GM11168 (cell line): ENCODE measurements around the gene KRT85.
"Not testable (repeated sequence)": the region's sequence is repeated elsewhere in the genome, so short reads cannot be mapped to it uniquely, and the experiment has no call there.

Source experiments
- in situ Hi-C: fragments of 300-500 bp; cut with MboI; formaldehyde crosslinking; loops from one replicate; pipeline ENCODE4 v1.12.0; 2022; ENCODE audit warnings: low sequenced_read_pairs; ENCODE audit not compliant: unreplicated experiment

The KRT85 gene

GRCh38 chr12:52333321-52333720 is 34.0 kb downstream of the KRT85 start:
- in situ Hi-C loops, result no loop called here

DNA sequence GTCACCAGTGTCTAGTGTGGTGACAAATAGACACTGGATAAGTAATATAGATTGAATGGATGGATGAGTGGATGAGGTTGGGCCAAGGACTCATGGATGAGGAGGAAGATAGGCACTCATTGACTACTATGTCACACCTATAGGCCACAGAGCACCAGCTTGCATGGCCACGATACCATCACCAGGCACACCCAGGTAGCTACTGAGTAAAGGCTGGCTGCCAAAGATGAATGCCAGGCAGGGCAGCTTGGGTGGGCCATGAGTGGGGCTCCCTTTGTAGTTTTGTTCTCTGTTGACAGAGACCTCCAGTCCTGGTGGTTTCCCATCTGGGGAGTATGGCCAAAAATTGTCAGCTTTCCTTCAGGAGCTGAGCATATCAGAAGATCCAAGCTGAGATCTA is 34.9 kb downstream of the KRT85 start:
- in situ Hi-C loops, result no loop called here

DNA sequence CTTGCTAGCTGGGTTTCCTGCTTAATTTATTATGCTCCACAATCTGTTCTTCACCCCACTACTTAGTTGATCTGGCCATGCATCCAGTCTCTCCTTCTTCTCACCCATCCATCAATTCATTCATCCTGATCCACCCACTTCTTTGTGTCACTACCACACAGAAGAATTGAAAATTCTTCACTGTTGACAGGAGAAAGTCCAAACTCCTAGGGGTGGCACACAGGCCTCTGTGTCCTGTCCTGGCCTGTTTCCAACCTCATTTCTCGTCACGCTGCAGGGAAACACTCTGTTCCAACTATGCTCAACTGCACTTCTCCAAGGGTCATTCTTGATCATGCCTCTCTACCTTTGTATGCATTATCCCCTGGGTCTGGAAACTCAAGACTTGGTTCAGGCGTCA is 35.4 kb downstream of the KRT85 start:
- in situ Hi-C loops, result no loop called here

DNA sequence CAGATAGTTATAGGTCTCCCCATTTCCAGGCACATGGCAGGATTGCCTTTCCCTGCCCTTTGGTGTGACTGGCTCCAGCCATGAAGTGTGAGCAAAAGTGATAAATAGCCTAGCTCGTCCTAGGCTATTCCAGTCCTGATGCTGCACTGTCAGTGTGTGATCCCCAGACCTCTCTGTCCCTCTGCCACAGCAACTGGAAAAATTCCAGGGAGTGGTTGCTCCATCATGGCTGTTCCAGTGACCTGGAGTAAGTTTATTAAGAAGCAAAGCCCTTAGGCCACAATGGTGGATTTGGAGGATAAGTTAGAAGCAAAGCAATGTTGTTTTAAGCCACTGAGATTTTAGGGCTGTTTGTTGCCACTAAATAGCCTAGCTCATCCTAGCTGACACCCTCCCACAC is 36.2 kb downstream of the KRT85 start:
- in situ Hi-C loops, result no loop called here

GRCh38 chr12:52327830-52328500 is 39.3 kb downstream of the KRT85 start:
- in situ Hi-C loops, result no loop called here

GRCh38 chr12:52327052-52327829 is 40.0 kb downstream of the KRT85 start:
- in situ Hi-C loops, result no loop called here

DNA sequence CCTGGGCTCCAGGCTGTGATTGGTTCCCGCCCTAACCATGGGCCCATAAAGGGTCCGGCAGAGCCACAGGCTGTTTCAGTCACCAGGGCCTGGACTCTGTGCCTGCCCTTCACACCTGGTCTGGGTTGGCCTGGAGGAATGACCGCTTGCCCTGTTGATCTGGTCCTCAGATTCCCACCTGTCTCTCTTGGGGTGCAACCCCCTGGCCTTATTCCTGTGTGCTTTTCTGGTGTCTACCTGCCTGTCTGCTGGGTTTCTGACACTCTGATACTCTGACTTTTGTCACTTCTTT is 43.2 kb downstream of the KRT85 start:
- in situ Hi-C loops, result no loop called here

GRCh38 chr12:52323416-52324152 is 43.7 kb downstream of the KRT85 start:
- in situ Hi-C loops, result no loop called here

GRCh38 chr12:52323001-52323400 is 44.3 kb downstream of the KRT85 start:
- in situ Hi-C loops, result no loop called here

- in situ Hi-C loops, result no loop called here
These were observed 45.2 kb downstream of the KRT85 start for GRCh38 chr12:52322069-52322468.

- in situ Hi-C loops, result no loop called here
These were observed 45.9 kb downstream of the KRT85 start for GRCh38 chr12:52321418-52321817.

DNA sequence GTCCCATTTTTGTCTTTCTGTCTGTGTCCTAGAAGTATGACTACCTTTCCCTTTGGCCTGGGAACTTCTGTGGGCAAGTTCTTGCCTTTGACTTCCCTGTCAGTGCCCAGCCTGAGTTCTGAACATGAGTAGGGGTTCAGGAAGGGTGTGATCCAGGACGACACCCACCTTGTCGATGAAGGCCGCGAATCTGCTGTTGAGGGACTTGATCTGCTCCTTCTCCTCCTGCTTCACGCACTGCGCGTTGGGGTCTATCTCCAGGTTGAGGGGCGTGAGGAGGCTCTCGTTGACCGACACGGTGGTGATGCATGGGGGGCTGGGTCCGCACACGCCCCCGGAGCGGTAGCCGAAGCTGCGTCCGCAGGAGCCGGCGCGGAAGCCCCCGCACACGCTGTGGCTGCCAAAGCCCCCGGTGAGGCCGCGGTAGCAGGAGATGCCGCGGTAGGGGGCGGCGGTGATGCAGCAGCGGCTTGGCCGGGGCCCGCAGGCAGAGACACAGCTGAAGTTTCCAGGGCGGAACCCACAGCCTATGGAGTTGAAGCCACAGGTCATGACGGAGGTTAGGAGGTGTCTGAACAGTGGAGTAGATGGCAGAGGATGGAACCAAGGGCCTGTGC is 46.4 kb downstream of the KRT85 start, which contains the start of gene KRT83:
TSS of gene KRT83 (minus strand) at position 615 of the 617 bp plus-strand sequence. CDS start at position 552, 63 bp downstream.
- in situ Hi-C loops, result no loop called here

DNA sequence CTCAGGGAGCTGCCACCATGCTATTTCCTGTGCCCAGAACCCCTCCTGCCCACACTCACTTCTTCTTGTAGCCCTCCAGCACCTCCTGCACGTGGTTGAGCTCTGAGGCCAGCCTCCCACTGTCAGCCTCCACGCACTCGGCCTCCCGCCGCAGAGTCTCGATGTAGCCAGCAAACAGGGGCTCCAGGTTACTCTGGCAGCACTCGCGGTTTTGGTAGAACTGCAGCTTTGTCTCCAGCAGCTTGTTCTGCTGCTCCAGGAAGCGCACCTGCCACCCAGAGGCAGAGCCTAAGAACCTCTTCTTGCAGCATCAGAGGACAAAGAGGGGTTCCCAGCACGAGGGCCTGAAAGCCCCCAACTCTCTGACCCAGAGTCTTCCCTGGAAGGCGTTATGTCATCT is 48.2 kb downstream of the KRT85 start:
- in situ Hi-C loops, result no loop called here

GRCh38 chr12:52318241-52318990 is 48.9 kb downstream of the KRT85 start:
- in situ Hi-C loops, result no loop called here

DNA sequence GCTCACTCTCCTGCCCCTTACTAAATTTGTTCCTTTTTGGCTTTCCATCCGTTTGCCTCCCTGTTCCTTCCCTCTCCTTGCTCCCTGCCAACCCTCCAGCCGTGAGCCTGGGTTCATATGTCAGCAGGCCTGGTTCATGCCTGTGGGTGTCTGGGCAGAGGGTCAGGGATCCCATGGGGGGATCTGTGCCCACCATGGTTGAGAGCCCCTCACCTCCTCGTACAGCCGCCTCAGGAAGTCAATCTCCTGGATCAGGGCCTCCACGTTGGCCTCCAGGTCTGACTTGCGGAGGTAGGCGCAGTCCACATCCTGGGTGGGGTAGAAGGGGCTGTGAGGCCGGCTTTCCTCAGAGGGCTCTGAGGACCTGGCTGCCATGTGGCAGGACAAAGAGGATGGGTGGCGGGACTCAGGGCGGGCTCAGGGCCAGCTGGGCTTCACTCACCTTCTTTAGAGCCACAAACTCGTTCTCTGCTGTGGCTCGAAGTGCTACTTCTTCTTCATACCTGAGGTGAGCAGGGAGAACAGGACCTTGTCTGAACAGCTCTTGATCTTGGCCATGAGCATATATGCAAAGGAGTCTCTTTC is 49.7 kb downstream of the KRT85 start:
- in situ Hi-C loops, result no loop called here

DNA sequence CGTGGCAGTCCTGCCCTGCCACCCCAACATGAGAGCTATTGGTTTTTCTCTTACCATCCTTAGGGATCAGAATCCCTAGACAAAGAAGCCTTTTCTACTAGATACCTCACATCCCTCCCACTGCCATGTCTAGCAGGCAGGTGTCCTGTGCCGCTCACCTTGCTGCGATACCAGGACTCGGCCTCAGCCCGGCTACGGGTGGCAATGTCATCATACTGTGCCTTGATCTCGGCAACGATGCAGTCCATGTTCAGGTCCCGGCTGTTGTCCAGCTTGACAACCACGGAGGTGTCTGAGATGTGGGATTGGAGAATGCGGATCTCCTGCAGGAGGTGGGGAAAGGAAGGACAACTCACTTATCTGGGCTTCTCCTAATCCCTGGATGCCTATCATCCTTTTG is 50.6 kb downstream of the KRT85 start:
- in situ Hi-C loops, result no loop called here

DNA sequence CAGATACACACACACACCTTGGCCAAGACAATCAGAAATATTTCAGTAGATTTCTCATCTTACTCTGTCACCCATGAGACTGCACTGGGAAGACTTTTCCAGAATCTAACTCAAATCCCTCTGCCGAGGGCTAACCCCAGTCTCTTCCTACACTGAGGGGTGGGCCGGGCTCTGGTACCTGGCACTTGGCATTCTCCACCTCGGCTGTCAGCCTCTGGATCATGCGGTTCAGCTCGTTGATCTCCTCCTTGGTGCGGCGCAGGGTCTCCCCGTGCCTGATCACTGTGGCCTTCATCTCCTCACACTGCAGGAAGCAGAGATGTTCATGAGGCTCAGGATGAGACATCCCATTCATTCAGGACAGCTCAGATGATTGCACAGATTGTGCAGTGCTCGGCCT is 51.0 kb downstream of the KRT85 start:
- in situ Hi-C loops, result no loop called here

- in situ Hi-C loops, result not testable (repeated sequence)
These were observed 51.6 kb downstream of the KRT85 start for GRCh38 chr12:52315721-52316120.

- in situ Hi-C loops, result no loop called here
These were observed 52.8 kb downstream of the KRT85 start for GRCh38 chr12:52314511-52314910.

DNA sequence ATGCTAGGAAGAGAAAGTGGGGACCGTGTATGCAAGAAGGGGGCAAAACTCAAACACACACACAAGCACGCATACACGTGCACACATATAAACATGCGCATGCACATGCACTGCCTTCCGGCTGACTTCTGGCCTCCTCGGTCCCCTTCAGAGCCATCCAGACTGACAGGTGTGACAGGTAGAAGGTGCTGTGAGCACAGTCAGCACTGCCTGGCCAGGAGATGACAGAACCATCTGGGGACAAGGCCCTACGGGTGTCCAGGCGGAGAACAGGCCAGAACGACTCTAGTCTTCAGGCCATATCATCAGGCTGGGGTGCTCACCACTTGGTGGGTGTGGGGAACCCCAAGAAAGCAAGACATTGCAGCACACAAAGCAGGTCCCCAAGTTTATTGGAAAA is 53.4 kb downstream of the KRT85 start:
- in situ Hi-C loops, result no loop called here
